ENCODE measurements around the gene ACTR3.

DNA sequence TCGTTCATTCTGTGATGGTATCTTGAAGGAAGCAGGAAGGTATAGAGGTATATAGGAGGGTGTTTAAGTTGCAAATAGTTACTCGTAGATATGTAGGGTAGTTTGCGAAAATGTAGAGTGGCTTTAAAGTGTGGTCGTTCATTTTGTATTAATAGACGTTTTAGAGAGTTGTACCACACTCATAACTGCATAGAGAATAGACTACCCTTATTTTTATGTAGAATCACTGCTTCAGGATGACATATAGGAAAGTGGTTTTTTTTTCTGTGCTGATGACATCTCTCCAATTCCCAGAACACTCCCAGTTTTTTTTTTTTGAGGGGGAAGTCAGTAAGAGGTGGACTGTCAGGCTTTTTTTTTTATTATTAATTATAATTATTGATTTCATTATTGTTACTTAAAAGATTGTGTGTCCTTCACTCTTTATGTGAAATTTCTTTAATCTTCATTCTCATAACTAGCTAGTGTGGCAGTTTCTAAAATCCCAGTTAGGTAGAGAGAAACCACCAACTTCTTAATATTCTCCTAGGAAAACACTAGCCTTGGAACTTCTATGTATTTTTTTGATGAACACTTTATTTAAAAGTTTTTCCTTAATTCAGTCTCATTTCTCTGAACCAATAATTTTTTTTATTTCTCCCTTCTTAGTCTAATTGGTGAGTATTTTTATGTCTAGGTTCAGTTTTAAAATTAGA, 1.5 kb downstream of the ACTR3 start:
- TF ChIP-seq, protein P1, sequence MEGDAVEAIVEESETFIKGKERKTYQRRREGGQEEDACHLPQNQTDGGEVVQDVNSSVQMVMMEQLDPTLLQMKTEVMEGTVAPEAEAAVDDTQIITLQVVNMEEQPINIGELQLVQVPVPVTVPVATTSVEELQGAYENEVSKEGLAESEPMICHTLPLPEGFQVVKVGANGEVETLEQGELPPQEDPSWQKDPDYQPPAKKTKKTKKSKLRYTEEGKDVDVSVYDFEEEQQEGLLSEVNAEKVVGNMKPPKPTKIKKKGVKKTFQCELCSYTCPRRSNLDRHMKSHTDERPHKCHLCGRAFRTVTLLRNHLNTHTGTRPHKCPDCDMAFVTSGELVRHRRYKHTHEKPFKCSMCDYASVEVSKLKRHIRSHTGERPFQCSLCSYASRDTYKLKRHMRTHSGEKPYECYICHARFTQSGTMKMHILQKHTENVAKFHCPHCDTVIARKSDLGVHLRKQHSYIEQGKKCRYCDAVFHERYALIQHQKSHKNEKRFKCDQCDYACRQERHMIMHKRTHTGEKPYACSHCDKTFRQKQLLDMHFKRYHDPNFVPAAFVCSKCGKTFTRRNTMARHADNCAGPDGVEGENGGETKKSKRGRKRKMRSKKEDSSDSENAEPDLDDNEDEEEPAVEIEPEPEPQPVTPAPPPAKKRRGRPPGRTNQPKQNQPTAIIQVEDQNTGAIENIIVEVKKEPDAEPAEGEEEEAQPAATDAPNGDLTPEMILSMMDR (IDR thresholded peaks at IDR 0.05; ENCODE audit: low read depth, low read length), result no peak
- TF ChIP-seq MYC (IDR thresholded peaks at IDR 0.05; ENCODE audit: low read depth, low read length) (no peak), POLR2A (IDR thresholded peaks at IDR 0.05; ENCODE audit: extremely low read depth, insufficient read length) (no peak)
- TF ChIP-seq, protein P2, sequence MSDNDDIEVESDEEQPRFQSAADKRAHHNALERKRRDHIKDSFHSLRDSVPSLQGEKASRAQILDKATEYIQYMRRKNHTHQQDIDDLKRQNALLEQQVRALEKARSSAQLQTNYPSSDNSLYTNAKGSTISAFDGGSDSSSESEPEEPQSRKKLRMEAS (IDR thresholded peaks at IDR 0.05; ENCODE audit: low read depth, low read length), result no peak
